H1 (cell line): ENCODE data around the gene TSPAN1. TPM values are rescaled to one million over a fixed set of nuclear protein-coding genes. Genes with fewer than 3 reads are reported as not detected.

Experiments
- CREB1 ChIP-seq: IDR thresholded peaks from 2 replicates; pipeline ENCODE4 v1.6.1; 2012; ENCODE audit warnings: inconsistent platforms
- EGR1 ChIP-seq: IDR thresholded peaks from 2 replicates; pipeline ENCODE4 v1.6.1; 2011; ENCODE audit warnings: low read depth, low read length, borderline replicate concordance
- JUN ChIP-seq: IDR thresholded peaks from 2 replicates; pipeline ENCODE4 v1.6.1; 2011; ENCODE audit warnings: low read depth, mild to moderate bottlenecking, improper control_type of control experiment, low read length
- SAP30 ChIP-seq: fragments of 300-600 bp; sonication (generic); IDR thresholded peaks from 2 replicates; pipeline ENCODE4 v1.7.1; 2012; ENCODE audit warnings: low read length, moderate library complexity, mild to moderate bottlenecking, inconsistent platforms; ENCODE audit not compliant: insufficient read depth, insufficient replicate concordance
- SP2 ChIP-seq: IDR thresholded peaks from 2 replicates; pipeline ENCODE4 v1.6.1; 2012; ENCODE audit warnings: mild to moderate bottlenecking, low read length, inconsistent platforms
- TAF7 ChIP-seq: optimal IDR thresholded peaks from 2 replicates; pipeline ENCODE3; 2011; ENCODE audit warnings: low read depth, mild to moderate bottlenecking, inconsistent platforms, low read length, moderate library complexity, borderline replicate concordance
- polyA plus RNA-seq, 7 experiments: library from polyadenylated mRNA; depleted of rRNA in 3 of 7; stranded (reverse) in 5 of 7; unstranded in 2 of 7; fragments of >200 nt in 5 of 7; fragments of 200-250 nt in 2 of 7; gene quantifications; 1 replicate in 5 of 7; 2 replicates in 1 of 7; 4 replicates in 1 of 7; pipeline versions ENCODE4 v1.2.1 to v1.2.3, GENCODE V29; 2011 to 2013; ENCODE audit warnings: missing spikeins in 2 of 7, mixed read lengths in 2 of 7
- total RNA-seq: library from RNA; stranded (reverse); fragmentation: NEBNext Ultra II Directional; extraction: Animal tissue kit (Norgen Biotek cat#: 25700); gene quantifications from 2 replicates; pipeline ENCODE4 v1.2.1, GENCODE V29; 2021
- TF ChIP-seq, protein P1 (sequence below): IDR thresholded peaks from 2 replicates; pipeline ENCODE4 v1.6.1; 2012; ENCODE audit warnings: low read length, inconsistent platforms

Gene TSPAN1
- total and polyA plus RNA-seq, 2 of the 8 experiments (the other 6 are each of a cell fraction or from before 2014, with no cell fraction given): 0.05 TPM; not detected in 1

DNA sequence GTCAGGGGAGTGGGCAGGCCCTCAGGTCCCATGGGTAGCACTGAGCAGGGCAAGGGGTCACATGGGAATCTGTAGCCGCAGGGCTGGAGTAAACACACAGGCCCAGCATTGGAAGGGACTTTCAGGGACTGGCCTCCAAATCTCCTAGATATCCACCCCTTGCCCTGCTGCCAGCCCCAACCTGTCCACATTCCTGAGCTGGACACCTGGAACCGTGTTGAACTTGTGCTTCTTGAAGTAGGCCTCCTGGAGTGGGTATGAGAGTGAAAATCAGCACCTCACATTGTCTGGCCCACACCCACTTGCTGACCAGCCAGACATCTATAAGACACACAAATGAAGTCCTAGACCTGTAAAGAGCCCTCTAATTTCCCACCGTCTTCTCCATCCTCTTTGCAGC lies 15.7 kb downstream of the TSPAN1 start (continued):
- TF ChIP-seq, protein P1, sequence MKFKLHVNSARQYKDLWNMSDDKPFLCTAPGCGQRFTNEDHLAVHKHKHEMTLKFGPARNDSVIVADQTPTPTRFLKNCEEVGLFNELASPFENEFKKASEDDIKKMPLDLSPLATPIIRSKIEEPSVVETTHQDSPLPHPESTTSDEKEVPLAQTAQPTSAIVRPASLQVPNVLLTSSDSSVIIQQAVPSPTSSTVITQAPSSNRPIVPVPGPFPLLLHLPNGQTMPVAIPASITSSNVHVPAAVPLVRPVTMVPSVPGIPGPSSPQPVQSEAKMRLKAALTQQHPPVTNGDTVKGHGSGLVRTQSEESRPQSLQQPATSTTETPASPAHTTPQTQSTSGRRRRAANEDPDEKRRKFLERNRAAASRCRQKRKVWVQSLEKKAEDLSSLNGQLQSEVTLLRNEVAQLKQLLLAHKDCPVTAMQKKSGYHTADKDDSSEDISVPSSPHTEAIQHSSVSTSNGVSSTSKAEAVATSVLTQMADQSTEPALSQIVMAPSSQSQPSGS: no peak
- TF ChIP-seq SAP30 (no peak), SP2 (no peak), EGR1 (no peak), CREB1 (no peak), TAF7 (no peak), JUN (no peak)
